SK-N-MC (cell line): ENCODE measurements around the gene VAMP7.

ENCODE experiments used
- EZH2 ChIP-seq: fragments of 200-600 bp; sonication (generic); IDR thresholded peaks from one replicate; pipeline ENCODE4 v1.6.1; 2017; ENCODE audit warnings: antibody characterized with exemption
- FOXP2 ChIP-seq: optimal IDR thresholded peaks from 2 replicates; pipeline ENCODE3; 2011; ENCODE audit warnings: mild to moderate bottlenecking, moderate library complexity; ENCODE audit not compliant: insufficient read depth; ENCODE audit errors: extremely low read length, control extremely low read depth
- POLR2AphosphoS5 ChIP-seq: IDR thresholded peaks from 2 replicates; pipeline ENCODE4 v1.6.1; 2012; ENCODE audit warnings: mild to moderate bottlenecking, low read depth, low read length, borderline replicate concordance

DNA sequence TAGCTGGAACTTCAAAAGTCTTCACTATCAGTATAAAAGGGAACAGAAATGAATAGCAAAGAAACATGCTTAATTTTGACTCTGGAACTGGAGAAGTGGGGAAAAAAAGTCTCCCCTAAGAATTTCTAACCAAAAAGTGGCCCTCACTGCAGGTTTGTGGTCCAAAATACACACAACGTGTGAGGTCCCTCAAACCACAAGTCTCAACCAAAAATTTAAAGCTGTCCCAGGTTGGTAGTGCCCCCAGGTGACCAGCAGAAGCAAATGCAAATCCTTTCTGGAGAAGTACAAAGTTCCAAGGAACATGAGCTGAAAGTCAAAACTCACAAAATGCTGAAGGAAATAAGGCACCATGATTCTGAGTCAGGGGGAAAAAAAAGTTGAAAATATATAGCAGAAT is 23.6 kb upstream of the VAMP7 start:
- no peak for TF ChIP-seq EZH2
- no peak for TF ChIP-seq POLR2AphosphoS5
- TF ChIP-seq FOXP2, result no peak
